NCI-H2029 (cell line): ENCODE measurements around the gene EYS.

ENCODE experiments used
- DNase-seq: peaks from one replicate; lab custom pipeline; 2025; lab: John Stamatoyannopoulos, UW

EYS gene

DNA sequence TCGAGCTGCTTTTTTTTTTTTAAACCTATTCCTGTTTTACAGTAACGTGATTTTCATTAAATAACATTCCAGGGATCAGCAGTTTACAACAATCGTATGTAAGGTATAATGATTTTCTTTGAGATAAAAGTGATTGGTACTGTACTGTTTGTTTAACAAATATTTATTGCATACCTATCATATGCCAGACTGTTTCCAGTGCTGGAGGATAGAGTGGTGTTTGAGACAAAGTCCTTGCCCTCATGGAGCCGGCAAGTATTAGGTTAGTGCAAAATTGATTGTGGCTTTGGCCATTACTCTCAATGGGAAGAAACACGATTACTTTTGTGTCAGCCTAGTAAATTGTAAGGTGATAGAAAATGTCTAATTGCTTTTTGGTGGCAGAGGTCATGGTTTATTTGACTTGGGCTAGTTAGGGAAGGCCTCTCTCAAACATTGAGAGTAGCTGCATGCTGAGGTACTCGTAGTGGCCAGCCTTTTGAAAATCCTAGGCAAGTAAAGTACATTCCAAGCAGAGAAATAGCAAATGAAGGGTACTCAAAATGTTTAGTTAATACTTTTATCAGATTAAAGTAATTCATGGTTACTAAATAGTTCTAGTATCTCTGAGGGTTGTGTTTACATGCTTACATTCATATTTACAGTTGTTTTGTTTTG lies 2035.8 kb downstream of the EYS start:
- DNase-seq, result no peak
